Panc1 (cell line): Measurements from ENCODE around the gene SAP30.

ENCODE experiments used
- CTCF ChIP-seq: fragments of 450-650 bp; IDR thresholded peaks from 2 replicates; pipeline ENCODE4 v1.5.1; 2017; ENCODE audit warnings: mild to moderate bottlenecking
- POLR2AphosphoS5 ChIP-seq: IDR thresholded peaks from 2 replicates; pipeline ENCODE4 v1.6.1; 2012; ENCODE audit warnings: mild to moderate bottlenecking, low read depth, low read length, moderate library complexity
- SIN3A ChIP-seq: IDR thresholded peaks from 2 replicates; pipeline ENCODE4 v1.6.1; 2012; ENCODE audit warnings: low read depth, mild to moderate bottlenecking, low read length, moderate library complexity, borderline replicate concordance; ENCODE audit not compliant: insufficient read depth
- TCF7L2 ChIP-seq: IDR thresholded peaks from 2 replicates; pipeline ENCODE4 v1.6.1; 2011; ENCODE audit warnings: mild to moderate bottlenecking, low read depth, low read length, inconsistent platforms
- TF ChIP-seq, protein P1 (sequence below), 2 experiments: IDR thresholded peaks; 2 replicates each; pipeline ENCODE4 v1.6.1; 2011 to 2012; ENCODE audit warnings: low read depth in 2 of 2, control low read depth in 1 of 2, low read length in 1 of 2, mild to moderate bottlenecking in 1 of 2, moderate library complexity in 1 of 2; ENCODE audit not compliant: insufficient read depth in 1 of 2

DNA sequence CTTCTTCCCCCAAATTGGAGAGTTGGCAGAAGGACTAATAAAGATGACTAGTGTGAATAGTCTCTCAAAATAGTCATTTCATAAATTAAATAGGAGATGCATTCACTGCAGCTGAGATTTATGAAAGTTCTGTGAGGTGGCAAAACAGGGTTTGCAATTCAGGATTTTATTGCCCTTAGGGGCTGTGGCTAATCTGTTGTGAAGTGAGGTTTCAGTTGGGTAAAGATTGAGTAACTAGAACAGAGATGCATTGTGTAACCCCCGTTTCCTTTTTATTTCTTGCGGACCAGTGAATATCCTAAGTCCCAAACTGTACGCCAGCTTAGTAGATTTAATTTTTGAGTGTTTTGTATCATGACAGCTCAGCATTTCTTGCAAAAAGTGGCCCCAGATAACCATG lies 44.3 kb downstream of the SAP30 start:
- TF ChIP-seq CTCF (no peak), POLR2AphosphoS5 (no peak), SIN3A (no peak), TCF7L2 (no peak)
- TF ChIP-seq, protein P1, sequence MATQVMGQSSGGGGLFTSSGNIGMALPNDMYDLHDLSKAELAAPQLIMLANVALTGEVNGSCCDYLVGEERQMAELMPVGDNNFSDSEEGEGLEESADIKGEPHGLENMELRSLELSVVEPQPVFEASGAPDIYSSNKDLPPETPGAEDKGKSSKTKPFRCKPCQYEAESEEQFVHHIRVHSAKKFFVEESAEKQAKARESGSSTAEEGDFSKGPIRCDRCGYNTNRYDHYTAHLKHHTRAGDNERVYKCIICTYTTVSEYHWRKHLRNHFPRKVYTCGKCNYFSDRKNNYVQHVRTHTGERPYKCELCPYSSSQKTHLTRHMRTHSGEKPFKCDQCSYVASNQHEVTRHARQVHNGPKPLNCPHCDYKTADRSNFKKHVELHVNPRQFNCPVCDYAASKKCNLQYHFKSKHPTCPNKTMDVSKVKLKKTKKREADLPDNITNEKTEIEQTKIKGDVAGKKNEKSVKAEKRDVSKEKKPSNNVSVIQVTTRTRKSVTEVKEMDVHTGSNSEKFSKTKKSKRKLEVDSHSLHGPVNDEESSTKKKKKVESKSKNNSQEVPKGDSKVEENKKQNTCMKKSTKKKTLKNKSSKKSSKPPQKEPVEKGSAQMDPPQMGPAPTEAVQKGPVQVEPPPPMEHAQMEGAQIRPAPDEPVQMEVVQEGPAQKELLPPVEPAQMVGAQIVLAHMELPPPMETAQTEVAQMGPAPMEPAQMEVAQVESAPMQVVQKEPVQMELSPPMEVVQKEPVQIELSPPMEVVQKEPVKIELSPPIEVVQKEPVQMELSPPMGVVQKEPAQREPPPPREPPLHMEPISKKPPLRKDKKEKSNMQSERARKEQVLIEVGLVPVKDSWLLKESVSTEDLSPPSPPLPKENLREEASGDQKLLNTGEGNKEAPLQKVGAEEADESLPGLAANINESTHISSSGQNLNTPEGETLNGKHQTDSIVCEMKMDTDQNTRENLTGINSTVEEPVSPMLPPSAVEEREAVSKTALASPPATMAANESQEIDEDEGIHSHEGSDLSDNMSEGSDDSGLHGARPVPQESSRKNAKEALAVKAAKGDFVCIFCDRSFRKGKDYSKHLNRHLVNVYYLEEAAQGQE (IDR thresholded peaks at IDR 0.05; ENCODE audit: insufficient read depth in 1 of 2, low read depth in 2 of 2, low read length in 1 of 2): no peak
